HFFc6 (cell line): ENCODE measurements around the gene TUBA1B. TPM values are rescaled to one million over a fixed set of nuclear protein-coding genes. Genes with fewer than 3 reads are reported as not detected.
"Not testable (repeated sequence)": the region's sequence is repeated elsewhere in the genome, so short reads cannot be mapped to it uniquely, and the experiment has no call there.

Experiments
- DNase-seq: peaks from one replicate; pipeline ENCODE4 v3.0.0-alpha.2; 2018
- H3K27ac Mint-ChIP-seq: 2 replicates; pipeline ENCODE4 v1.8.0; 2020; ENCODE audit warnings: mild to moderate bottlenecking, mixed read lengths
- H3K27me3 Mint-ChIP-seq: 2 replicates; pipeline ENCODE4 v1.8.0; 2021; ENCODE audit warnings: mild to moderate bottlenecking, moderate library complexity, mixed read lengths; ENCODE audit not compliant: insufficient read depth
- H3K36me3 Mint-ChIP-seq: 2 replicates; pipeline ENCODE4 v1.8.0; 2021; ENCODE audit warnings: low read depth, mixed read lengths
- H3K4me1 Mint-ChIP-seq: 2 replicates; pipeline ENCODE4 v1.8.0; 2020; ENCODE audit warnings: low read depth, mixed read lengths
- H3K4me3 Mint-ChIP-seq: 2 replicates; pipeline ENCODE4 v1.8.0; 2020; ENCODE audit warnings: mild to moderate bottlenecking, moderate library complexity, mixed read lengths
- H3K9me3 Mint-ChIP-seq: 2 replicates; pipeline ENCODE4 v1.8.0; 2020; ENCODE audit warnings: mild to moderate bottlenecking, mixed read lengths
- CTCF ChIP-seq: fragments of 200-600 bp; sonication (generic); IDR thresholded peaks from 2 replicates; pipeline ENCODE4 v1.5.0; 2021; ENCODE audit warnings: antibody characterized with exemption, mild to moderate bottlenecking
- total RNA-seq, 6 experiments: library from RNA; stranded (reverse); fragmentation: NEBNext Ultra II Directional; extraction: Animal tissue kit (Norgen Biotek cat#: 25700); gene quantifications; 2 replicates in 1 of 6; 3 replicates in 5 of 6; pipeline ENCODE4 v1.2.3, GENCODE V29; 2021

The TUBA1B gene
- total RNA-seq, 6 experiments from 2014 or later = 1,208 to 2,585 (median 2,279) TPM

- no peak for DNase-seq
- H3K9me3 Mint-ChIP-seq = no peaks in the 10 kb centered on the region
- no peak for TF ChIP-seq CTCF
- no peak overlapping the region for H3K4me3 Mint-ChIP-seq
- H3K4me1 Mint-ChIP-seq = no peaks in the 10 kb centered on the region
- H3K27me3 Mint-ChIP-seq = no peaks in the 10 kb centered on the region; the same call in 1 of the 2 replicates
- H3K27ac Mint-ChIP-seq = no peak overlapping the region
- no peaks in the 10 kb centered on the region for H3K36me3 Mint-ChIP-seq
Measured at GRCh38 chr12:49138999-49139398, 7.8 kb upstream of the TUBA1B start.

GRCh38 chr12:49138587-49138986, 7.4 kb upstream of the TUBA1B start:
- H3K27me3 Mint-ChIP-seq = no peaks in the 10 kb centered on the region; the same call in 1 of the 2 replicates
- no peaks in the 10 kb centered on the region for H3K9me3 Mint-ChIP-seq
- H3K4me1 Mint-ChIP-seq = peaks cover 2% of the 10 kb centered on the region
- DNase-seq = no peak
- no peaks in the 10 kb centered on the region for H3K36me3 Mint-ChIP-seq
- no peak for TF ChIP-seq CTCF
- H3K4me3 Mint-ChIP-seq = no peak overlapping the region
- H3K27ac Mint-ChIP-seq = no peak overlapping the region

GRCh38 chr12:49137476-49137875, 6.3 kb upstream of the TUBA1B start:
- Mint-ChIP-seq H3K4me1 (peaks cover 13% of the 10 kb centered on the region), H3K36me3 (no peaks in the 10 kb centered on the region), H3K4me3 (no peak overlapping the region), H3K9me3 (no peaks in the 10 kb centered on the region), H3K27ac (no peak overlapping the region), H3K27me3 (no peaks in the 10 kb centered on the region; the same call in 1 of the 2 replicates)
- no peak for DNase-seq
- no peak for TF ChIP-seq CTCF

GRCh38 chr12:49136997-49137396, 5.8 kb upstream of the TUBA1B start:
- H3K4me3 Mint-ChIP-seq, DNase-seq, H3K36me3 Mint-ChIP-seq, H3K27ac Mint-ChIP-seq, H3K9me3 Mint-ChIP-seq, H3K27me3 Mint-ChIP-seq: not testable (repeated sequence)
- H3K4me1 Mint-ChIP-seq = peaks cover 18% of the 10 kb centered on the region

GRCh38 chr12:49133590-49133989, 2.4 kb upstream of the TUBA1B start:
- no peak overlapping the region for H3K4me3 Mint-ChIP-seq
- peaks cover 36% of the 10 kb centered on the region for H3K4me1 Mint-ChIP-seq
- peaks cover 11% of the 10 kb centered on the region for H3K27me3 Mint-ChIP-seq
- no peak for TF ChIP-seq CTCF
- peaks cover 8% of the 10 kb centered on the region; the same call in 1 of the 2 replicates for H3K9me3 Mint-ChIP-seq
- no peak overlapping the region; the same call in 1 of the 2 replicates for H3K27ac Mint-ChIP-seq
- DNase-seq = no peak
- H3K36me3 Mint-ChIP-seq = peaks cover 25% of the 10 kb centered on the region

- Mint-ChIP-seq H3K36me3 (peaks cover 25% of the 10 kb centered on the region), H3K4me3 (peak overlapping the region; percentile 85; the same call in 1 of the 2 replicates), H3K27me3 (peaks cover 11% of the 10 kb centered on the region), H3K27ac (no peak overlapping the region), H3K9me3 (peaks cover 8% of the 10 kb centered on the region; the same call in 1 of the 2 replicates), H3K4me1 (peaks cover 36% of the 10 kb centered on the region)
- TF ChIP-seq CTCF = no peak
- no peak for DNase-seq
Measured at GRCh38 chr12:49133014-49133413, 1.8 kb upstream of the TUBA1B start.
